HepG2 (cell line): ENCODE results near the gene LPIN3. TPM values are rescaled to one million over a fixed set of nuclear protein-coding genes. Genes with fewer than 3 reads are reported as not detected.

ENCODE experiments used
- ATAC-seq: fragments of 200-7000 bp; cut with Tn5 transposase; 3 replicates; pipeline ENCODE4 v1.9.1; 2020; ENCODE audit warnings: mild to moderate bottlenecking, moderate library complexity
- BruUV-seq: library from RNA; stranded (reverse); fragments of 400-500 nt; replicated peaks from 2 replicates; lab custom pipeline; 2021; lab: Mats Ljungman, UMichigan
- CTCF ChIA-PET: fragments of 300-600 bp; formaldehyde crosslinking; extraction: SDS; loops from one replicate; lab custom pipeline; 2021; ENCODE audit warnings: low total read pairs, inconsistent platforms, low intra/inter-chr PET ratio; lab: Yijun Ruan, JAX
- POLR2A ChIA-PET: fragments of 350-600 bp; sonication (Branson Sonifier 250); formaldehyde crosslinking; loops from one replicate; lab custom pipeline; 2020; ENCODE audit warnings: antibody characterized with exemption, inconsistent platforms; lab: Yijun Ruan, JAX
- DNase-seq: peaks from one replicate; pipeline ENCODE4 v3.0.0-alpha.2; 2015; ENCODE audit warnings: low spot score
- FAIRE-seq: peaks from 3 replicates; lab custom pipeline; 2011; peaks lifted over from hg19 to GRCh38; lab: Jason Lieb, UNC
- H2AFZ ChIP-seq: one replicate; pipeline ENCODE4 v1.6.1; 2011; ENCODE audit warnings: low read length, inconsistent platforms
- H3K27ac ChIP-seq: fragments of 300-600 bp; 3 replicates; pipeline ENCODE4 v1.8.0; 2011; ENCODE audit warnings: mixed run types, mild to moderate bottlenecking, mixed read lengths, low read length, inconsistent platforms; ENCODE audit not compliant: insufficient read depth; ENCODE audit errors: extremely low read length
- H3K27me3 ChIP-seq, 2 experiments: fragments of 200-600 bp in 1 of 2; 2 replicates in 1 of 2; 3 replicates in 1 of 2; pipeline versions ENCODE4 v1.6.0 to v1.8.0; 2011; ENCODE audit warnings: low read length in 2 of 2, mild to moderate bottlenecking in 2 of 2, moderate library complexity in 2 of 2, inconsistent platforms in 1 of 2; ENCODE audit not compliant: insufficient read depth in 2 of 2, control insufficient read depth in 1 of 2
- H3K36me3 ChIP-seq, 2 experiments: fragments of 200-600 bp in 1 of 2; replicated peaks in 1 of 2; 2 replicates in 1 of 2; 3 replicates in 1 of 2; pipeline versions ENCODE4 v1.5.1 to v1.8.0; 2011; ENCODE audit warnings: low read length in 2 of 2, inconsistent platforms in 1 of 2; ENCODE audit not compliant: insufficient read depth in 2 of 2, control insufficient read depth in 1 of 2
- H3K4me1 ChIP-seq: 2 replicates; pipeline ENCODE4 v1.5.1; 2012; ENCODE audit warnings: low read length, inconsistent platforms; ENCODE audit not compliant: insufficient read depth
- H3K4me2 ChIP-seq: 2 replicates; pipeline ENCODE4 v1.6.0; 2011; ENCODE audit warnings: low read depth, low read length, inconsistent platforms
- H3K4me3 ChIP-seq, 3 experiments: fragments of 200-600 bp in 1 of 3; sonication (generic), shearing (Covaris generic) in 1 of 3; replicated peaks in 1 of 3; 2 replicates each; pipeline ENCODE4 v1.5.1; 2011 to 2016; ENCODE audit warnings: low read length in 3 of 3, inconsistent platforms in 2 of 3, low read depth in 2 of 3, mild to moderate bottlenecking in 2 of 3, control low read depth in 1 of 3, mixed read lengths in 1 of 3; ENCODE audit not compliant: insufficient read depth in 1 of 3
- H3K79me2 ChIP-seq: one replicate; pipeline ENCODE4 v1.6.1; 2011; ENCODE audit warnings: low read length, inconsistent platforms; ENCODE audit not compliant: insufficient read depth
- H3K9ac ChIP-seq: 2 replicates; pipeline ENCODE4 v1.6.0; 2011; ENCODE audit warnings: mild to moderate bottlenecking, low read depth, low read length, inconsistent platforms; ENCODE audit not compliant: insufficient read depth
- H3K9me3 ChIP-seq: 2 replicates; pipeline ENCODE4 v1.5.1; 2012; ENCODE audit warnings: mild to moderate bottlenecking, low read length
- H4K20me1 ChIP-seq: 2 replicates; pipeline ENCODE4 v1.6.0; 2011; ENCODE audit warnings: inconsistent platforms, mild to moderate bottlenecking, low read length, moderate library complexity; ENCODE audit not compliant: insufficient read depth
- E2F1 ChIP-seq: sonication (generic); formaldehyde crosslinking; IDR thresholded peaks from 2 replicates; pipeline ENCODE4 v1.5.0; 2020; ENCODE audit warnings: missing genetic modification reagents
- FOXA1 ChIP-seq, 2 experiments: fragments of 450-650 bp in 1 of 2; sonication (generic) in 1 of 2; formaldehyde crosslinking in 1 of 2; IDR thresholded peaks; 2 replicates each; pipeline versions ENCODE4 v1.4.0 to v1.6.1; 2016 to 2020; ENCODE audit warnings: missing genetic modification reagents in 1 of 2
- FOXJ3 ChIP-seq: sonication (generic); formaldehyde crosslinking; IDR thresholded peaks from 2 replicates; pipeline ENCODE4 v1.4.0; 2020; ENCODE audit warnings: missing genetic modification reagents, mild to moderate bottlenecking, borderline replicate concordance
- KLF6 ChIP-seq: IDR thresholded peaks from 2 replicates; pipeline ENCODE4 v1.8.0; 2016; ENCODE audit warnings: missing biosample characterization, missing genetic modification reagents
- PRDM10 ChIP-seq: sonication (generic); formaldehyde crosslinking; IDR thresholded peaks from 2 replicates; pipeline ENCODE4 v1.4.0; 2020; ENCODE audit warnings: low read depth, missing genetic modification reagents
- SCMH1 ChIP-seq: sonication (generic); formaldehyde crosslinking; IDR thresholded peaks from 2 replicates; pipeline ENCODE4 v1.9.0; 2021; ENCODE audit warnings: missing genetic modification reagents, mild to moderate bottlenecking, borderline replicate concordance
- TP53 ChIP-seq: sonication (generic); formaldehyde crosslinking; conservative IDR thresholded peaks from 2 replicates; pipeline ENCODE4 v1.4.0; 2020; ENCODE audit warnings: missing genetic modification reagents
- ZNF652 ChIP-seq: IDR thresholded peaks from 2 replicates; pipeline ENCODE4 v1.6.1; 2016; ENCODE audit warnings: low read depth, borderline replicate concordance
- WGBS: methylation state at CpG from one replicate; pipeline ENCODE4 v1.1.6; 2017; ENCODE audit warnings: low lambda C conversion rate; 5-methylcytosine and 5-hydroxymethylcytosine counted together
- in situ Hi-C: cut with HindIII; loops from 2 replicates; pipeline ENCODE4 v1.10.0; 2017; ENCODE audit warnings: low pct_unique_long_range_greater_than_20kb; ENCODE audit not compliant: extremely low pct_ligation_motif_present
- intact Hi-C: fragments of 100-400 bp; cut with micrococcal nuclease; formaldehyde crosslinking; loops from one replicate; pipeline ENCODE4 v1.10.0; 2022; ENCODE audit not compliant: unreplicated experiment
- polyA plus RNA-seq, 8 experiments: library from polyadenylated mRNA; depleted of rRNA in 3 of 8; stranded (reverse) in 7 of 8; unstranded in 1 of 8; fragments of >200 nt; fragmentation: Illumina TruSeq in 4 of 8; extraction: Trizol in 4 of 8; gene quantifications; 2 replicates each; pipeline versions ENCODE4 v1.2.1 to v1.2.3, GENCODE V29; 2011 to 2016; ENCODE audit warnings: low read depth in 4 of 8, missing spikeins in 1 of 8, mixed read lengths in 1 of 8; ENCODE audit not compliant: insufficient read depth in 1 of 8
- total RNA-seq, 5 experiments: library from RNA; depleted of rRNA; stranded (reverse); fragments of >200 nt; fragmentation: Illumina TruSeq; extraction: Trizol; gene quantifications; 2 replicates each; pipeline ENCODE4 v1.2.3, GENCODE V29; 2016; ENCODE audit warnings: low read depth in 1 of 5
- TF ChIP-seq, protein P1 (sequence below): sonication (generic); formaldehyde crosslinking; IDR thresholded peaks from 2 replicates; pipeline ENCODE4 v1.9.0; 2022; ENCODE audit warnings: low read depth, missing genetic modification reagents
- TF ChIP-seq, protein P2 (sequence below): sonication (generic); formaldehyde crosslinking; IDR thresholded peaks from 2 replicates; pipeline ENCODE4 v1.8.1; 2022; ENCODE audit warnings: mild to moderate bottlenecking, missing genetic modification reagents
- TF ChIP-seq, protein P3 (sequence below): sonication (generic); formaldehyde crosslinking; IDR thresholded peaks from 2 replicates; pipeline ENCODE4 v1.5.0; 2020; ENCODE audit warnings: missing genetic modification reagents

LPIN3 gene
- total and polyA plus RNA-seq, 2 of the 13 experiments (the other 11 are each of a cell fraction or from before 2014, with no cell fraction given), result 14.2 to 28.6 TPM

- no peaks in the 10 kb centered on the region for H3K79me2 ChIP-seq
- peaks cover 19% of the 10 kb centered on the region for H3K4me1 ChIP-seq
- BruUV-seq, result no TSS peak
- 12% methylated on average over 1 of the region's 1 CpG for WGBS
- FAIRE-seq (no peak), DNase-seq (no peak), ATAC-seq (peak; percentile 20; the same call in 2 of the 3 replicates)
- no peak overlapping the region for H3K9ac ChIP-seq
- intact Hi-C loops (no loop called here), in situ Hi-C loops (loop anchor here (10.0 kb wide), 2 partner anchors 86 to 196 kb away; partner anchors contain the start of gene PLCG1)
- H3K27ac ChIP-seq, result no peak overlapping the region
- H3K4me3 ChIP-seq, result no peak overlapping the region
- no peak overlapping the region for H2AFZ ChIP-seq
- H4K20me1 ChIP-seq, result no peaks in the 10 kb centered on the region
- no peaks in the 10 kb centered on the region for H3K36me3 ChIP-seq
- H3K27me3 ChIP-seq, result peaks cover 5 to 39% of the 10 kb centered on the region in 2 experiments; a peak in 4 of 5 replicates
- no peaks in the 10 kb centered on the region for H3K9me3 ChIP-seq
- POLR2A ChIA-PET, result interaction anchor here (1.3 kb wide), 1 partner anchor 9 kb away, joined by 3 read pairs; no protein-coding TSS in a partner anchor
- CTCF ChIA-PET, result no interaction called here
- H3K4me2 ChIP-seq, result no peak overlapping the region
- no peak for TF ChIP-seq TP53
- TF ChIP-seq PRDM10 (CRISPR knock-in tag), result no peak
- no peak for TF ChIP-seq E2F1 (CRISPR knock-in tag)
- TF ChIP-seq, protein P1, sequence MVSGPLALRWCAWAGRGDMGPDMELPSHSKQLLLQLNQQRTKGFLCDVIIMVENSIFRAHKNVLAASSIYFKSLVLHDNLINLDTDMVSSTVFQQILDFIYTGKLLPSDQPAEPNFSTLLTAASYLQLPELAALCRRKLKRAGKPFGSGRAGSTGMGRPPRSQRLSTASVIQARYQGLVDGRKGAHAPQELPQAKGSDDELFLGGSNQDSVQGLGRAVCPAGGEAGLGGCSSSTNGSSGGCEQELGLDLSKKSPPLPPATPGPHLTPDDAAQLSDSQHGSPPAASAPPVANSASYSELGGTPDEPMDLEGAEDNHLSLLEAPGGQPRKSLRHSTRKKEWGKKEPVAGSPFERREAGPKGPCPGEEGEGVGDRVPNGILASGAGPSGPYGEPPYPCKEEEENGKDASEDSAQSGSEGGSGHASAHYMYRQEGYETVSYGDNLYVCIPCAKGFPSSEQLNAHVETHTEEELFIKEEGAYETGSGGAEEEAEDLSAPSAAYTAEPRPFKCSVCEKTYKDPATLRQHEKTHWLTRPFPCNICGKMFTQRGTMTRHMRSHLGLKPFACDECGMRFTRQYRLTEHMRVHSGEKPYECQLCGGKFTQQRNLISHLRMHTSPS (CRISPR knock-in tag), result no peak
- TF ChIP-seq SCMH1 (CRISPR knock-in tag), result no peak
- TF ChIP-seq ZNF652 (CRISPR knock-in tag), result no peak
- TF ChIP-seq FOXJ3 (CRISPR knock-in tag), result no peak
- no peak for TF ChIP-seq FOXA1 (IDR thresholded peaks at IDR 0.05)
- TF ChIP-seq FOXA1 (CRISPR knock-in tag; IDR thresholded peaks at IDR 0.05), result no peak
- TF ChIP-seq, protein P2, sequence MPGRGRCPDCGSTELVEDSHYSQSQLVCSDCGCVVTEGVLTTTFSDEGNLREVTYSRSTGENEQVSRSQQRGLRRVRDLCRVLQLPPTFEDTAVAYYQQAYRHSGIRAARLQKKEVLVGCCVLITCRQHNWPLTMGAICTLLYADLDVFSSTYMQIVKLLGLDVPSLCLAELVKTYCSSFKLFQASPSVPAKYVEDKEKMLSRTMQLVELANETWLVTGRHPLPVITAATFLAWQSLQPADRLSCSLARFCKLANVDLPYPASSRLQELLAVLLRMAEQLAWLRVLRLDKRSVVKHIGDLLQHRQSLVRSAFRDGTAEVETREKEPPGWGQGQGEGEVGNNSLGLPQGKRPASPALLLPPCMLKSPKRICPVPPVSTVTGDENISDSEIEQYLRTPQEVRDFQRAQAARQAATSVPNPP, result no peak
- TF ChIP-seq, protein P3, sequence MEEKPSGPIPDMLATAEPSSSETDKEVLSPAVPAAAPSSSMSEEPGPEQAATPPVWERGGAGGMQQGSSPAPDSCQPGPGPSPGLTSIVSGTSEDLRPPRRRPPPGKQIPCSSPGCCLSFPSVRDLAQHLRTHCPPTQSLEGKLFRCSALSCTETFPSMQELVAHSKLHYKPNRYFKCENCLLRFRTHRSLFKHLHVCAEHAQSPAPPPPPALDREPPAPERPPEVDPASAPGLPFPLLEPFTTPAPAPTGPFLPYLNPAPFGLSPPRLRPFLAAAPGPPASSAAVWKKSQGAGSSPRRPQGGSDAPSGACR (CRISPR knock-in tag), result no peak
- TF ChIP-seq KLF6, result no peak
Measured at GRCh38 chr20:41330941-41331340, 9.7 kb upstream of the LPIN3 start.
